ES-I3 (cell line): Measurements from ENCODE around the gene VEPH1.

Experiments used
- H3K36me3 ChIP-seq: 2 replicates; pipeline ENCODE4 v1.6.1; 2013; ENCODE audit warnings: mild to moderate bottlenecking, low read length, control low read depth, moderate library complexity; ENCODE audit not compliant: insufficient read depth
- H3K4me1 ChIP-seq: 2 replicates; pipeline ENCODE4 v1.6.1; 2013; ENCODE audit warnings: mild to moderate bottlenecking, control low read depth, low read length; ENCODE audit not compliant: insufficient read depth
- H3K9ac ChIP-seq: 2 replicates; pipeline ENCODE4 v1.6.1; 2013; ENCODE audit warnings: low read depth, mild to moderate bottlenecking, low read length, moderate library complexity
- H3K9me3 ChIP-seq: 2 replicates; pipeline ENCODE4 v1.6.1; 2013; ENCODE audit warnings: mild to moderate bottlenecking, low read length, moderate library complexity; ENCODE audit not compliant: control insufficient read depth, insufficient read depth

VEPH1 gene

DNA sequence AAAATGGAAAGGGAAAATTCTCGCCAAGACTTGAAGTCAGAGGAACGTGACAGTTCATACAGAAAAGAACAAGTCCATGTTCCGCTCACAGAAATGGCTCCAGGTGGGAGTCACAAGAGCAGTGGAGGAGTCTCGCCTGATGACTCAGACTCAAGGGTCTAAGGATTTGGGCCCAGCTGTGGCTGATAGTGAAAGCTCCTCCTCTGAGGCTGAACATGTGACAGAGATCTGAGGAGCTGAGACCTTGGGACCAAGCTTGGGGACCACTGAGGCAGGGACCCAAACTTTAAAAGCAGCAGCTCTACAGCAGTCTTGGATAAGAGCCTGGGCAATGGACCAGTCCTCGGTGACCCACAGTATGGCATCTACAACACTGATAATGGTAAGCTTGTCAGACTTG is 9.3 kb upstream of the VEPH1 start:
- no peak overlapping the region for H3K9ac ChIP-seq
- H3K4me1 ChIP-seq, result no peaks in the 10 kb centered on the region
- H3K36me3 ChIP-seq, result no peaks in the 10 kb centered on the region
- no peaks in the 10 kb centered on the region for H3K9me3 ChIP-seq

- H3K4me1 ChIP-seq, result no peaks in the 10 kb centered on the region
- H3K9me3 ChIP-seq, result no peaks in the 10 kb centered on the region
- H3K9ac ChIP-seq, result no peak overlapping the region
- H3K36me3 ChIP-seq, result no peaks in the 10 kb centered on the region
These were observed 5.2 kb upstream of the VEPH1 start for GRCh38 chr3:157508461-157508860.

DNA sequence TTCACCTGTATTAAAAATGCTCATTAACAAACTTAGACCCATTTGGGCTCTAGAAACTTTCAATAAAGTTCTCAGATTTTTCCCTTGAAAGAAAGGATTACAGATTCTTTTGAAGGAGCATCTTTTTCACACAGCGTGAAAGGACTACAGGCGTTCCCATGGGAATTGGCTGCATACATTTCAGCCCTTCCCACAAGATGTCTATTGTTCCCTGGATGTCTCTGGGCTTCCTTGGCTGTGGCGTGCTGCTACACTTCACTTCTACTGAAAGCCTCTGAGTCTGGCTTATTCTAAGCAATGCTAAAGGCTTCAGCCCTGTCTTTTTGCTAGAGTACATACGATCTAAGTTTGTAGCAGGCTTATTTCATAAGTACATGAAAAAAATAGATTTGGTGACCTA is 1.4 kb downstream of the VEPH1 start:
- no peaks in the 10 kb centered on the region for H3K9me3 ChIP-seq
- H3K36me3 ChIP-seq, result no peaks in the 10 kb centered on the region
- no peak overlapping the region for H3K9ac ChIP-seq
- H3K4me1 ChIP-seq, result peaks cover 15% of the 10 kb centered on the region

DNA sequence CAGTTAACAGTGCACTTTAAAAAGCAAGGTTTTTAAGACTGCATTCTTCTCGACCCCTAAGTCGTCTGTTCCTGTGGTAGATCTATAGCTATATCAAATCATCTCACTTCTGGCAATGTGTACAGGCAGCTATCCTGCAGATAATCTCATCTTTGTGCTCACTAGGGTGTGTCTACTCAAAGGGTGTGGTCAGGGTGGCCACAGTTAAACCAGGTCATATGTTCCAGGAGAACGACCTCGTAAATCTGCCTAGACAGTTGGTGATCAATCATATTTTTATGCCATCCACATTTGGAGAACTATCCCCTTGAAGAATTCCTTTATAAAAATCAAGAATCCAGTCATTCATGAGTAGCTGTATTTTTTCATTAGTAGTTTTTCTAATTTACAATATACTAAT is 3.0 kb downstream of the VEPH1 start:
- Histone ChIP-seq H3K9me3 (no peaks in the 10 kb centered on the region), H3K4me1 (peaks cover 15% of the 10 kb centered on the region), H3K36me3 (no peaks in the 10 kb centered on the region), H3K9ac (peak overlapping the region; percentile 52)

- Histone ChIP-seq H3K9ac (peak overlapping the region; percentile 52), H3K36me3 (no peaks in the 10 kb centered on the region), H3K4me1 (peaks cover 15% of the 10 kb centered on the region), H3K9me3 (no peaks in the 10 kb centered on the region)
These were observed 3.8 kb downstream of the VEPH1 start for GRCh38 chr3:157499342-157499963.

GRCh38 chr3:157498371-157498770 is 4.8 kb downstream of the VEPH1 start:
- H3K36me3 ChIP-seq, result no peaks in the 10 kb centered on the region
- peaks cover 15% of the 10 kb centered on the region for H3K4me1 ChIP-seq
- H3K9ac ChIP-seq, result no peak overlapping the region
- H3K9me3 ChIP-seq, result no peaks in the 10 kb centered on the region

DNA sequence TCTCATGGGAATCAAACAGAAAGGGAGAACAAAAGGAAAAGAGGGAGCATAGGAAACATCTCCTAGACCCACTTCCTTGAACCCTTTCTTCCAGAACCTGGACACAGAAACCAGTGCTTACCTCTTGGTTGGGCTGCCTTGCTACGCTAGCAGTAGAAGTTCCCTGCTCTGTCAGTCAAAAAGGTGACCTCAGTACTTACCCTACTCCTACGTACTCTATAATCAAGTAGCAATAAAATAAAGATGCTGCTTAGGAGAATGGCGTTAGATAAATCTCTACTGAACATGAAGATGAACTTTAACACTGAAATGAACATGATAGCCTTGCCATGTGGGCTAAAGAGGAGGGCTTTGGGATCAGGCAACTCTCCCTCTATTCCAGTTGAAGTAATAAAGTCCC is 7.4 kb downstream of the VEPH1 start:
- Histone ChIP-seq H3K9ac (no peak overlapping the region), H3K4me1 (peaks cover 5% of the 10 kb centered on the region; the same call in 1 of the 2 replicates), H3K9me3 (no peaks in the 10 kb centered on the region), H3K36me3 (no peaks in the 10 kb centered on the region)

DNA sequence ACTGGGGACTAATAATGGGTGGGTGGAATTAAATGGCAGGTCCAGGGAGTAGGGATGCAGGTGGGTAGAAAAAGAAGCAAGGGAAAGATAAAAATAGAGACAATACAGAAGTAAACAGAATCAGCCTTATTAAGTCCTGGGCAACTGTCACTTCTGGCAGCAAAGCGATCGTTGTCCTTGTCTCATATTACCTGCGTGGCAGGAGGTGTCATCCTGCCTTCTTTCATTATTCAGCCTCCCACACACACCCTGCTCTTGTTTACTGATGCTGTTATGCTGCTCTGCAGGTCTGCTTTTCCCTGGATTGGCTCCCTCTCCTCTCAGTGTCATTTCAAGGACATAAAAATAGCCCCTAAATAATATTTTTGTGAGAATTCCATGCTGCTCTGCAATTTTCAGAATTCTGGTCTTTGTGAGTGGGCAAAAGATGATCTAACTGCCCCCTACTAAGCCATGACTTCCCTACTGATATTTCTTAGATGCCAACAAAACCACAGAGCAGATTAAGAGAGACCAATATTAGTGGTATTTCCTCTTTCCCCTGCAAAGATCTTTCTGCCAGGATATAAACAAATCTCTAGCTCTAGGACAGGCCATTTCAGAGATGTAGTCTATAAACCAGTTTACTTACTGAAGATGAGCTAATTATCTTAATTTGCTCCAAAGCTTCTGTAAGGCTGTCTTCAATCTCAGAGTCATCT is 8.5 kb downstream of the VEPH1 start:
- H3K4me1 ChIP-seq, result no peaks in the 10 kb centered on the region
- H3K9me3 ChIP-seq, result no peaks in the 10 kb centered on the region
- H3K36me3 ChIP-seq, result no peaks in the 10 kb centered on the region
- H3K9ac ChIP-seq, result no peak overlapping the region

DNA sequence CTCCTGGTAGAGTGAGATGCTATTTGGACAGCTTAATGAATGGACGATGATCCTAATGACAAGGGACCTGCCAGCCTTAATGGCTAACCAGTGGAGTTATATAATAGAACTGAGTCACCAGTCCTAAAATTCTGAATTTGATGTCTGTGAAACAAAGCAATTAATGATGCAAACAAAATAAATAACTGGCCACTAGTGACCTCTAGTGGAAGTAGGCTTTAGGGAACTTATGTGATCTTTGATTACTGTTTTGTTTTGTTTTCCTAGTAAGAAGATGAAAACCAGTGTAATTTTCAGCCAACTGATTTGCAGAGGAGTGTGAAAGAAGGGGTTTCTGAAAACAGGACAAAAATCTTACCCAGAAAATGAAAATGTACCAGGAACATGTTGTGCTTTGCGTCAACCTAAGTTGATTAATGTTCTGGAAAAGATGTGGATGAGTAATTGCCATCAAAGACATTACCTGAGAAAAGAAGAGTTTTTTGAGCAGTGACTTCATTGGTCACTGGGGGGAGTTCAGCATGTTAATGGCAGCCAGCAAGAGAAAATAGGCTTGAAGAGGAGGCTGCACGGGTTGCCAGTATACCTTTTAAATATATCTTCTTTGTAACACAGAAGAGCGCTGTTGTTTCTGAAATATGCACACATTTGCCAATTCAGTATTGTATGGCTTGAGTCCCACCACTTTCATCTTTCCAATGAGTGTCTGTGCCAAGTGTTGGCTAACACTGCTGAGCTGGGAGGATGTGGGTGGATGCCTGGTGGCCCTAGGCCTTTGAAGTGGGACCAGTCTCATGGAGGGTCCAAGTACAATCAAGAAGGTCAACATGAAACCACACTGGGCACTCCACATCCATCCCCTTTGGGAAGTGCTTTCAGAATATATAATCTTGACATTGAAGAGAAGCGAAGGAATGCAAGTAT is 9.3 kb downstream of the VEPH1 start:
- no peaks in the 10 kb centered on the region for H3K4me1 ChIP-seq
- no peaks in the 10 kb centered on the region for H3K9me3 ChIP-seq
- H3K36me3 ChIP-seq, result no peaks in the 10 kb centered on the region
- H3K9ac ChIP-seq, result no peak overlapping the region

- no peaks in the 10 kb centered on the region for H3K9me3 ChIP-seq
These were observed 12.1 kb downstream of the VEPH1 start for GRCh38 chr3:157491136-157491535.

GRCh38 chr3:157488144-157488543 is 15.1 kb downstream of the VEPH1 start:
- no peaks in the 10 kb centered on the region for H3K36me3 ChIP-seq
- H3K9ac ChIP-seq, result no peak overlapping the region
- H3K4me1 ChIP-seq, result no peaks in the 10 kb centered on the region

More at GRCh38 chr3:157491136-157491535, 12.1 kb downstream of the VEPH1 start:
- Histone ChIP-seq H3K9ac (no peak overlapping the region), H3K36me3 (no peaks in the 10 kb centered on the region), H3K4me1 (no peaks in the 10 kb centered on the region)

GRCh38 chr3:157487339-157487738 is 15.9 kb downstream of the VEPH1 start:
- Histone ChIP-seq H3K4me1 (no peaks in the 10 kb centered on the region), H3K9me3 (no peaks in the 10 kb centered on the region), H3K9ac (no peak overlapping the region), H3K36me3 (no peaks in the 10 kb centered on the region)

More at GRCh38 chr3:157488144-157488543, 15.1 kb downstream of the VEPH1 start:
- no peaks in the 10 kb centered on the region for H3K9me3 ChIP-seq

- no peaks in the 10 kb centered on the region for H3K36me3 ChIP-seq
- H3K9me3 ChIP-seq, result no peaks in the 10 kb centered on the region
- H3K4me1 ChIP-seq, result no peaks in the 10 kb centered on the region
- no peak overlapping the region for H3K9ac ChIP-seq
These were observed 23.6 kb downstream of the VEPH1 start for GRCh38 chr3:157479464-157480243.

GRCh38 chr3:157477441-157477840 is 25.8 kb downstream of the VEPH1 start:
- Histone ChIP-seq H3K4me1 (no peaks in the 10 kb centered on the region), H3K9ac (no peak overlapping the region), H3K9me3 (no peaks in the 10 kb centered on the region), H3K36me3 (no peaks in the 10 kb centered on the region)
